Measurements from ENCODE around the gene SGPP2.

DNA sequence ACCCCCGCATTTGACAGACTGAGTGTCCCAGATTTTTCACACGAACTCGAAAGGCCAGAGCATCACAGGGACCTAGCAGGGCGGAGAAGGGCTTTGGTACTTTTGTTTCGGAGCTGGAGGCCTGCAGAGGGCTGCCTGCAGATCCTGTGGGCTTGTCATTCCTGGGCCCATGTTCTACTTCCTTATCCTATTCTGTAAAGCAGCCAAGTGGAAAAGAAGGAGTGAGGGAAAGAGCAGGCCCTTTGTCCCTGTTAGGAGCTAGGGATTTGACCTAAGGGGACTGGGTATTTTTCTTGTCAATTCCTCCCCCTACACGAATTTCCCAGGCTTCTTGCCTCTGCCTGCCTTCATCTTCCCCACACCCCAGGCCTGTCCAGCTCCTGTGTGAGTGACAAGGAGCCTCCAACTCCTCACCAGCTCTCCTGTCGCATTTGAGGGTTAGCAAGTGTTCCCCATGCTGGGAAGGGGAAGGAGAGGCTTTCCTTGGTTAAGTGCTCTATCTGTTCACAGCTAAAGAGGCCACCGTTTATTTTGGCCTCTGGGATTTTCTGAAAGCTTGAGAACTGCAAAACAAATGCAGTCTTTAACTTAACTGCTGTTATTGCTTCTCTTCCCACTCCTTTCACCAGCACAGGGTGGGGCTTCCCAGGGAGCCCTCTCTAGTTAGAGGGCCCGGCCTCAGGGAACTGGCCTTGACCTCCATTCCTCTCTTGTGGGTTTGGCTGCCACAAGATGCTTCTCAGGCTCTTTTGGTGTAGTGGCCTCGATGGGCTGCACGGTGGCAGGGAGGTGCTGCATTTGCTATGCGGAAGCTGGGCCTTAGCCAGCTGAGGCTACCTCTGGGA lies 61.2 kb downstream of the SGPP2 start:
- TF ChIP-seq ZNF184 (tag by site-specific recombination; IDR thresholded peaks at IDR 0.05) (no peak), ZNF324 (tag by site-specific recombination; IDR thresholded peaks at IDR 0.05) (no peak), SALL2 (tag by site-specific recombination; IDR thresholded peaks at IDR 0.05; ENCODE audit: borderline replicate concordance) (no peak), ZNF660 (tag by site-specific recombination; IDR thresholded peaks at IDR 0.05) (no peak), ELK4 (IDR thresholded peaks at IDR 0.05; ENCODE audit: borderline replicate concordance, low read depth, low read length) (no peak)
- TF ChIP-seq, protein P1, sequence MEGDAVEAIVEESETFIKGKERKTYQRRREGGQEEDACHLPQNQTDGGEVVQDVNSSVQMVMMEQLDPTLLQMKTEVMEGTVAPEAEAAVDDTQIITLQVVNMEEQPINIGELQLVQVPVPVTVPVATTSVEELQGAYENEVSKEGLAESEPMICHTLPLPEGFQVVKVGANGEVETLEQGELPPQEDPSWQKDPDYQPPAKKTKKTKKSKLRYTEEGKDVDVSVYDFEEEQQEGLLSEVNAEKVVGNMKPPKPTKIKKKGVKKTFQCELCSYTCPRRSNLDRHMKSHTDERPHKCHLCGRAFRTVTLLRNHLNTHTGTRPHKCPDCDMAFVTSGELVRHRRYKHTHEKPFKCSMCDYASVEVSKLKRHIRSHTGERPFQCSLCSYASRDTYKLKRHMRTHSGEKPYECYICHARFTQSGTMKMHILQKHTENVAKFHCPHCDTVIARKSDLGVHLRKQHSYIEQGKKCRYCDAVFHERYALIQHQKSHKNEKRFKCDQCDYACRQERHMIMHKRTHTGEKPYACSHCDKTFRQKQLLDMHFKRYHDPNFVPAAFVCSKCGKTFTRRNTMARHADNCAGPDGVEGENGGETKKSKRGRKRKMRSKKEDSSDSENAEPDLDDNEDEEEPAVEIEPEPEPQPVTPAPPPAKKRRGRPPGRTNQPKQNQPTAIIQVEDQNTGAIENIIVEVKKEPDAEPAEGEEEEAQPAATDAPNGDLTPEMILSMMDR (tag by site-specific recombination; IDR thresholded peaks at IDR 0.05) = no peak
